GM18907 (cell line): Measurements from ENCODE around the gene TTLL13.
"Not testable (repeated sequence)": the region's sequence is repeated elsewhere in the genome, so short reads cannot be mapped to it uniquely, and the experiment has no call there.

Experiments
- ATAC-seq: cut with Tn5 transposase; IDR thresholded peaks from one replicate; pipeline ENCODE4 v1.9.1; 2021; ENCODE audit warnings: mild to moderate bottlenecking, moderate library complexity; ENCODE audit not compliant: unreplicated experiment

The TTLL13 gene

DNA sequence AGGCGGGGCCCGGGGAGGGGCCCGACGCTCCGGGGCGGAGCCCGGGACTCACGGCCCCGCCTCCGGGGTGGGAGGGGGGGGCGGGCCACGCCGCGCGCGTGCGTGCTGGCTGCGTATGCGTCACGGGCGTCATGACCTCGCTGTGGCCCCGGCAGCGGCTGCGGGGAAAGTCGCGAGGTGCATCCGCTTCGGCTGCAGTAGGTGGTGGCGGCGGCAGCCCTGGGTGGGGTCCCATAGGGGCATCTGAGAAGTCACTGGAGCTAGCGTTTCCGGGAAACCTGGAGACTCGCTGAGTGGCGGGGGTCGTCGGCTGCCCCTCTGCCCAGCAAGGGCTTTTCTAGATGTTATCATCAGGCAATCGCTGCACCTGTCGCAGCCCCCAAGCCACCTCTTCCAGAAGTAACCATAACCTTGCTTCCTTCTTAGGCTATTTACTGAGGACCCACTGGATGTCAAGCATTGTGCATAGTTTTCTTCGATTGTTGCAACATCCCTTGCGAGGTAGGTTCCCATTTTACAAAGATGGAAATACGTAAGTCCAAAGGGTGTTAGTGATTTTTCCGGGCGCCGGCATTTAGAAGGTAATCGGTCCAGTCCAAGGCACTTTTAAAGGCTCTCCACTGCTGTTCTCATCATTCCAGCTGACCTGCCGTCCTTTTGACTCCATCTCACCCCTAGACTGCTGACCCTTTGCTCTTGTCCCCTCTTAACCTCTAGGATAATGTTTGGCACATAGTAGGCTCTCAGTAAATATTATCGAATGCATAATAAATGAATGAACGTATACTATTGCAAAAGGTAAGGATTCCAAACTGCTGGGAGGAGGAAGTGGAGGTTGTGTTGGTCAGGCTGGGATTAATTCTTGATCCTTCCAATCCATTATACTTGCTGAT, 15.0 kb upstream of the TTLL13 start, which contains the start of gene GDPGP1:
TSS of gene GDPGP1 (plus strand) at position 114 of the 893 bp plus-strand sequence. CDS start 6,700 bp downstream, outside the sequence.
- ATAC-seq = peak; percentile 74

- ATAC-seq = no peak
Observed at GRCh38 chr15:90239371-90239770, 10.0 kb upstream of the TTLL13 start.

DNA sequence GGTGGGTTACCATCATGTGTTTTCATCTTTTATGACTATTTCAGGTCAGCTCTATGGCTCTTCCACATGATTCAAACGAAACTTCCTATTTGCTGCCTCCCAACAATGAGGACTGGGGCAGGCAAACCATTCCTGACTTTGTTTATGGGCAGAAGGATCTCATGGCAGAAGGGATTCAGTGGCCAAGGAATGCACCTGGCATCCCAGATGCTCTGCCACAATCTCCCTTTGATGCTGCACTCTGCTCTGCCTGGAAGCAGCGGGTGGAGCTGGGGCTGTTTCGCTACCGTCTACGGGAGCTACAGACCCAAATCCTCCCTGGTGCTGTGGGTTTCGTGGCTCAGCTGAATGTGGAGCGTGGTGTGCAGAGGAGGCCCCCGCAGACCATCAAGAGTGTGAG, 8.5 kb upstream of the TTLL13 start:
- no peak for ATAC-seq

DNA sequence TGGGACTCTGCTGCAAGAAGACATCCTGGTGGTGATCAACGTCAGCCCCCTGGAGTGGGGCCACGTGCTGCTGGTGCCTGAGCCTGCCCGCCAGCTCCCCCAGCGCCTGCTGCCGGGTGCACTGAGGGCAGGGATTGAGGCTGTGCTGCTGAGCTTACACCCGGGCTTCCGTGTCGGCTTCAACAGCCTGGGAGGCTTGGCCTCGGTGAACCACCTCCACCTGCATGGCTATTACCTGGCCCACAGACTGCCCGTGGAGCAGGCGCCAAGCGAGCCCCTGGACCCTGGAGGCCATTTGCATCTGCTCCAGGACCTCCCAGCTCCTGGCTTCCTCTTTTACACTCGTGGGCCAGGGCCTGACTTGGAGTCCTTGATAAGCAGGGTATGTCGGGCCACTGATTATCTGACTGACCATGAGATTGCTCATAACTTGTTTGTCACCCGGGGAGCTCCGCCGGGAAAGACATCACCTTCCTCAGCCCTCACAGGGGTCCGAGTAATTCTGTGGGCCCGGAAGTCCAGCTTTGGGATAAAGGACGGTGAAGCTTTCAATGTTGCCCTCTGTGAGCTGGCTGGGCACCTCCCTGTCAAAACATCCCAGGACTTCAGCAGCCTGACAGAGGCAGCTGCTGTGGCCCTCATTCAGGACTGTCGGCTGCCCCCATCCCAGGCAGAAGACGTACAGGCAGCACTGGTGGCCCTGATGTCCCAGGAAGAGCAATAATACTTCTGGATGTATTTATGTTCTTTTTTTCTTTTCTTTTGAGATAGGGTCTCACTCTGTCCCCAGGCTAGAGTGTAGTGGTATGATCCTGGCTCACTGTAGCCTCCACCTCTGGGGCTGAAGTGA, 7.8 kb upstream of the TTLL13 start:
- ATAC-seq = no peak

- no peak for ATAC-seq
Observed at GRCh38 chr15:90243943-90244639, 5.3 kb upstream of the TTLL13 start.

DNA sequence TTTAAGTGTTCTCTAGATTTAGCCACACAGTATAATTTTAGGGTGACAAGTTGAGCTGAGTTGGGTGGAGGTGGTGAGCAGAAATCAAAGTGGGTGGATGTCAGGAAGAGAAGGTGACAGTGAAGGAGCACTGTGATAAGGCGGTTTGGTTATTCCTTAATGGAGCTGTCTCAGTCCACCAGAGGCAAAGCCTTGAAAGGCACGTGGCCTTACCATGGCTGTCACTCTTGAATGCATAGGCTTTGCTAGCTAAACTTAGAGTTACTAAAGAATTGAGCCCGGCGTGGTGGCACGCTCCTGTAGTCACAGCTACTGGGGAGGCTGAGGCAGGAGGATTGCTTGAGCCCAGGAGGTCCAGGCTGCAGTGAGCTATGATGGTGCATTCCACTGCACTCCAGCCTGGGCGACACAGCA, 560 bp upstream of the TTLL13 start:
- no peak for ATAC-seq

DNA sequence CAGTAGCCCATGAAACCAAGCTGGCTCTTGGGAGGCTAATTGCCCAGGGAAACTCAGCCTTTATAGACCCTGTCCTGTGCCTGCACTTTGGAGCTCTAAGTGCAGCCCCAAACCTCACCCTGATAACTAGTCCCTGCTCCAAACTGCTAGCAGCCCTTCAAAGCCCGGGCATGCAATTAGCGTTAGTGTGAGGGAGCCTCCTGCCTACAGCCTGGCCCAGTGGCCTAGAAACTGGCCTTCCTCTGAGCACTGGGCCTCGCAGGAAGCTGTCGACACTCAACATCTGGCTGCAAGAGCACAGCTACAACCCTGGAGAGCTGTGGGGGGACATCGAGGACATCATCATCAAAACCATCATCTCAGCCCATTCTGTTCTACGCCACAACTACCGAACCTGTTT, 8.4 kb downstream of the TTLL13 start:
- no peak for ATAC-seq

DNA sequence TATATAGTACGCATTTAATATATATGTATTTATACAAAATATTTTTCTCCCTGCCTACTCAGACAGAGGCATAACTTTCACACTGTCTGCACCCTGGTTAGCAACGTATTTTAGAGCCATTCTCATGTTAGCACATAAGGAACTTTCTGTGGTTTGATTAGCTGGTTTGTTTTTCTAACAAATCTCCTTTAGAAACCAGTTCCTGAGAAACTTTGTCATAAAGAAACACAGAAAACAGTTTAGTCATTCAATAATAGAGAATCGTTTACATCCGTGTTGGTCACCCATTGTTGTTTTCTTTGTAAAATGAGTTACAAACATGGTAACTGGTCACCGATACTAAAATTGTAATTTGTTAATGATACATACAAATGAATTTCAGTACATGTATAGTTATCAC, 10.2 kb downstream of the TTLL13 start:
- ATAC-seq = peak; percentile 68

DNA sequence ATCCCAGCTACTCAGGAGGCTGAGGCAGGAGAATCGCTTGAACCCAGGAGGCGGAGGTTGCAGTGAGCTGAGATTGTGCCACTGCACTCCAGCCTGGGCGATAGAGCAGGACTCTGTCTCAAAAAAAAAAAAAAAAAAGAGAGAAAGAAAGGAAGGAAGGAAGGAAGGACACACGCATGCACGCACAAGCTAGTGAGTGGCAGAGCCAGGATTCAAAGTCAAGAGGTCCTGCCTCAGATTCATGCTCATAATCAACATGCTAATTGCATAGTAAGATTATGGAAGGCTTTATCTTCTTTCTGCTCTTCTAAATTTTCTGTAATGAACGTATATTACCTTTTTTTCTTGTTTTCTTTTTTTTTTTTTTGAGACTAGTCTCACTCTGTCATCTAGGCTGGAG, 11.4 kb downstream of the TTLL13 start:
- not testable (repeated sequence) for ATAC-seq

- no peak for ATAC-seq
Observed at GRCh38 chr15:90261811-90262210, 12.5 kb downstream of the TTLL13 start.

- ATAC-seq = no peak
Observed at GRCh38 chr15:90262426-90262825, 13.1 kb downstream of the TTLL13 start.

DNA sequence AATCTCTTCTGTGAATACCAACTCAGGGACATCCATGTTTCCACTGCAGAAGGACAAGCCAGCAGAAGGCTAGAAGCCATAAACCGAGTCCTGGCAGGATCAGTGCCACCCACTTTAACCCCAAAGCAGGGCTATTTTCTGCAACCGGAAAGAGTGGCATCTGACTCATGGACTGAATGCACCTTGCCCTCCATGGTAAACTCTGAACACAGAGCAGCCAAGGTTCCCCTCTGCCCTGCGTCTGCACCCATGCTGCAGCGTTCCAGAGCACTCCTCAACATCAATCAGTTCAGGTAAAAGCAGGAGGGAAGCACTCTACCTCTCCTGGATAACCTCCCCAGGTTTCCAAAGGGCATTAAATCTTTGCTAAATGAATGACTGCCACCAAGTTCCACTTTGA, 15.3 kb downstream of the TTLL13 start:
- no peak for ATAC-seq

- peak; percentile 93 for ATAC-seq
Observed at GRCh38 chr15:90265271-90266060, 16.1 kb downstream of the TTLL13 start, which contains the start of gene NGRN. Gene NGRN (plus strand): TSS chr15:90265672. CDS start chr15:90265713, 41 bp downstream.

DNA sequence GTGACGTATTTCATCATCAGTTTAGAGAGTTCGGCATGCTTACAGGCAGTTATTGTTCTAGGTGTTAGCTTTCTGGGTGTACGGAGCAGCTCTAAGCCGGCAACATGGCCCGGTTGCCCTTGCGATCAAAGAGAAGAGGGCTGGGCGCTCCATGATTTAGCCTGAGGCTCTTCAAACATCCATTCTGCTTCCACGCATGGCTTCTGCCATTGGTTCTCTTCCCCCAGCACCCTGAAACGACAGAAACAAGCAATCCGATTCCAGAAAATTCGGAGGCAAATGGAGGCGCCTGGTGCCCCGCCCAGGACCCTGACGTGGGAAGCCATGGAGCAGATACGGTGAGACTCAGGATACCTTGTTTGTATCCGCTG, 16.7 kb downstream of the TTLL13 start:
- peak; percentile 1 for ATAC-seq

DNA sequence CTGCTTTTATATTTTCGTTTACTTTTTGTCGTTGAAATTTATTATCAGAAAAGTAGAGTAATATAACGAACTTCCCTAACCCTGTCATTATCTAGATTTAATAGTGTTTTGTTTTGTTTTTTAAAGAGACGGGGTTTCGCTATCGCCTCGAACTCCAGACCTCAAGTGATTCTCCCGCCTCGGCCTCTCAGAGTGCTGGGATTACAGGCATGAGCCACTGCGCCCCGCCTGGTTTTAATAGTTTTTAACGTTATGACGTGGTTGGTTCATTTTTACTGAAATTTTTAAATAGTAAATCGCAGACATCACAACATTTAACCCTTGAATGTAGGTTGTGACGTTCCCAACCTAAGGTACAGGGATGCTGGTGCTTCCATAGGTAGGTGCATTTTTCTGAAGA, 17.1 kb downstream of the TTLL13 start:
- no peak for ATAC-seq

DNA sequence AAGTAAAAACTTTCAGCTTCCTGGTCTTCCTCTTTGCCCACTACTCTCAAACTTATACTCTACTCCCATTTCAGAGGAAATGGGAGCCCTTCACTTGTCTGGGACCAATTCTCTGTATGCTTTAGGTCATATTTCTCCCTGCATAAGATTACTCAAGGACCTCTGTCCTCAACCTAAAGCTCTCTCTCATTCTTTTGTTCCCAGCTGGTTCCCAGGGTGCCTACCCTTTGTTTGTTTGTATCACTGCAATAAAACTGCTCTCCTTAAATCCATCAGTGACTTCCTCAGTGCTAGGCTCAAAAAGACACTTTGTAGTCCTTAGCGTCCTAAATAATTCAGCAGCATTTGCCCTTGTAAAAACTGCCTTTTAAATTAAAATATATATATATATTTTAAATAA, 19.1 kb downstream of the TTLL13 start:
- no peak for ATAC-seq

DNA sequence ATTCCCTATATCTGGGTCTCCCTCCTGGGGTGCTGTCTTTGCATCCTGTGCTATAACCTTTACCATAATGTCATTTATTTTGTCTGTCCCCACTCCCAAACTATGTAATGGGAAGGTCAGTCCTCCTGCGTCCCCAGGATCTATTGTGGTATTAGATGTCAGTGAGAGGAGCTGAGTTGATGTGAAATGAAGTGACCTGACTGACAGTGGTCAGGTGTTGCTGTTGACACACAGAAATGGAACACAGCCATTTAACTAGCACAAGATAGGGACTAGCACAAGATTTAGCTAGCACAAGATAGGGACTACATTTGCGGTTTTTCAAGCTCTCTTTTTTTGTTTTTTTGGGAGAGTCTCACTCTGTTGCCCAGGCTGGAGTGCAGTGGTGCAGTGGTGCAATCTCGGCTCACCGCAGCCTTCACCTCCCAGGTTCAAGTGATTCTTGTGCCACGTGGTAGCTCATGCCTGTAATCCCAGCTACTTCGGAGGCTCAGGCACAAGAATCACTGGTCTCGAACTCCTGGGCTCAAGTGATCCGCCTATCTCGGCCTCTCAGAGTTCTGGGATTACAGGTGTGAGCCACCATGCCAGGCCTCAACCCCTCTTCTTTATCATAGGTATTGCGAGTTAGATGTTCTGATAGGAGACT, 21.3 kb downstream of the TTLL13 start:
- ATAC-seq = no peak

- ATAC-seq = no peak
Observed at GRCh38 chr15:90271459-90272166, 22.3 kb downstream of the TTLL13 start.

DNA sequence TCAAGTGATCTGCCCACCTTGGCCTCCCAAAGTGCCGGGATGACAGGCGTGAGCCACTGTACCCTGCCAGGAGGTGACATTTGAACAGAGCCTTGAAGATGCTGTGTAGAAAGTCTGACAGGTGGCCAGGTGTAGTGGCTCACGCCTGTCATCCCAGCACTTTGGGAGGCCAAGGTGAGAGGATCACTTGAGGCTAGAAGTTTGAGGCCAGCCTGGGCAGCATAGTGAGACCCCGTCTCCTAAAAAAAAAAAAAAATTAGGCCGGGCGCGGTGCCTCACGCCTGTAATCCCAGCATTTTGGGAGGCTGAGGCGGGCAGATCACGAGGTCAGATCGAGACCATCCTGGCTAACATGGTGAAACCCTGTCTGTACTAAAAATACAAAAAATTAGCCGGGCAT, 29.1 kb downstream of the TTLL13 start:
- not testable (repeated sequence) for ATAC-seq
